ENCODE data around the gene KCNT1.

KCNT1 gene

GRCh38 chr9:135769489-135770202, 67.7 kb downstream of the KCNT1 start:
- no peak for DNase-seq

GRCh38 chr9:135770203-135770535, 68.2 kb downstream of the KCNT1 start:
- no peak for DNase-seq

GRCh38 chr9:135770771-135771170, 68.8 kb downstream of the KCNT1 start:
- DNase-seq: no peak

- no peak for DNase-seq
Measured at GRCh38 chr9:135771401-135772051, 69.5 kb downstream of the KCNT1 start.

- no peak for DNase-seq
Measured at GRCh38 chr9:135772056-135772646, 70.2 kb downstream of the KCNT1 start.

- no peak for DNase-seq
Measured at GRCh38 chr9:135772702-135773493, 70.9 kb downstream of the KCNT1 start.

GRCh38 chr9:135773530-135774238, 71.7 kb downstream of the KCNT1 start:
- DNase-seq: no peak

- no peak for DNase-seq
Measured at GRCh38 chr9:135774239-135774747, 72.3 kb downstream of the KCNT1 start.

- no peak for DNase-seq
Measured at GRCh38 chr9:135774794-135775525, 73.0 kb downstream of the KCNT1 start.

GRCh38 chr9:135775911-135776310, 73.9 kb downstream of the KCNT1 start:
- DNase-seq: no peak

- DNase-seq: no peak
Measured at GRCh38 chr9:135776893-135777622, 75.1 kb downstream of the KCNT1 start.

- DNase-seq: no peak
Measured at GRCh38 chr9:135777623-135778177, 75.7 kb downstream of the KCNT1 start.

GRCh38 chr9:135778421-135778820, 76.4 kb downstream of the KCNT1 start:
- no peak for DNase-seq

- no peak for DNase-seq
Measured at GRCh38 chr9:135779571-135779970, 77.6 kb downstream of the KCNT1 start.

- DNase-seq: no peak
Measured at GRCh38 chr9:135780086-135780485, 78.1 kb downstream of the KCNT1 start.

- DNase-seq: no peak
Measured at GRCh38 chr9:135780626-135781025, 78.6 kb downstream of the KCNT1 start.

GRCh38 chr9:135782946-135783345, 81.0 kb downstream of the KCNT1 start:
- no peak for DNase-seq

- DNase-seq: no peak
Measured at GRCh38 chr9:135783540-135784245, 81.7 kb downstream of the KCNT1 start.

- no peak for DNase-seq
Measured at GRCh38 chr9:135785013-135785575, 83.1 kb downstream of the KCNT1 start.

- no peak for DNase-seq
Measured at GRCh38 chr9:135786146-135786690, 84.2 kb downstream of the KCNT1 start.

All from stimulated activated CD4-positive, alpha-beta T cell treated with anti-CD3 and anti-CD28 coated beads, Interleukin-4, amount 100 ng/mL, for 1 hour (primary cell).